GM18867 (cell line): ENCODE results near the gene KTN1.

ENCODE experiments used
- ATAC-seq: cut with Tn5 transposase; IDR thresholded peaks from one replicate; pipeline ENCODE4 v1.9.1; 2021; ENCODE audit warnings: mild to moderate bottlenecking, moderate library complexity; ENCODE audit not compliant: unreplicated experiment

KTN1 gene

GRCh38 chr14:55609681-55610080, 29.7 kb downstream of the KTN1 start:
- no peak for ATAC-seq

- ATAC-seq = no peak
Observed at GRCh38 chr14:55610713-55611370, 30.8 kb downstream of the KTN1 start.

- ATAC-seq = no peak
Observed at GRCh38 chr14:55611859-55612258, 31.9 kb downstream of the KTN1 start.

- ATAC-seq = no peak
Observed at GRCh38 chr14:55614304-55614703, 34.3 kb downstream of the KTN1 start.

- no peak for ATAC-seq
Observed at GRCh38 chr14:55620277-55620676, 40.3 kb downstream of the KTN1 start.

GRCh38 chr14:55620981-55621380, 41.0 kb downstream of the KTN1 start:
- no peak for ATAC-seq

- no peak for ATAC-seq
Observed at GRCh38 chr14:55621391-55621790, 41.4 kb downstream of the KTN1 start.

DNA sequence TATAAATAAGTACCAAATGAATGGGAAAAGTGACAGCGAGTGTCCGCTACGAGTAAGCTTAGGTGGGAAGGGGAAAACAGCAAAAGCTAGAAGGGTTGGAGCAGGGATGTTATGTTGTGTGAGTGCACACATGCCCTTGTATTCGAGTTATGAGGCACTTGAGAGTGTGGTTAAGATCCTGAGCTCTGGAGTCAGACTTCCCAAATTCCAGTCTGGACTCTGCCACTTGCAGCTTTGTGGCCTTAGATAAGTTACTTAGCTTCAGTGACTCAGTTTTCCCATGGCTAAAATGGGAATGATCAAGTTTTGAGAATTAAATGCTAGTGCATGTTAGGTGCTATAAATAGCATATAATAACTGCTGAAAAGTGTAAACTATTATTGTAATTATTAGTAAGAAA, 44.9 kb downstream of the KTN1 start:
- ATAC-seq = no peak

DNA sequence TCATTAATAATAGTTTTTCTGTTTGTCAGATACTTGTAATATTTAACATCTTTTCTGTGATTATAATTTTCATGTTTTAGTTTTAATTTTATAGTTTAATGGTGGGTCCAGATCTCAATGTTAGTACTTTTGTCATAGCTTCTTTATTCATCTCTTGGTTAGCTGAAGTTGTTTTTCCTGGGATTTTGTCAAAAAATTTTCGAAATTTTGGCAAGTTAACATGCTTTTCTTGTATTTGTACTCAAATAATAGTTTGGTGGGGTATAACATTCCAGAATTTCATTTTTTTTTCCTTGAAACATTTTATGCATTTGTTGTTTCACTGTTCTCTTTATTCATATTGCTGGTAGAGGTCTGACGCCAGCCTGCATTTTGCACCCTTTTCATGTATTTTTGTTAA, 45.5 kb downstream of the KTN1 start:
- no peak for ATAC-seq

GRCh38 chr14:55626131-55626530, 46.1 kb downstream of the KTN1 start:
- ATAC-seq = no peak

DNA sequence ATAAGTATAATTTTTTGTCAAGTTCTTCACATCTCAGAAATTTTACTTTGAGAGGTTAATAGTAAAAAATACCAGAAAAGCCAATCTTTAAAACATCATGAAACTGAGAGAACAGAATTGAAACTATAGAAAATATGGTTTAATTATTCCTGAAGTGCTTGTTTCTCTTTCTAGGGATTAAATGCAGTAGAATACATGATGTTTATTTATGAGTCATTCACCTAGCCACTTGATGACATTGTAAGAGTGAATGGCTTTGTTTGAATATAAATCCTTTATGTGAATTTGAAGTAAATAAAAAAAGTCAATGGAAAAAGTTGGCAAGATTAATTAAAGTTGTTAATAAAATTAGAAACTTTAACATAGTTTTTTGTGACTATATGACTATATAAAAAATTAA, 48.4 kb downstream of the KTN1 start:
- no peak for ATAC-seq

DNA sequence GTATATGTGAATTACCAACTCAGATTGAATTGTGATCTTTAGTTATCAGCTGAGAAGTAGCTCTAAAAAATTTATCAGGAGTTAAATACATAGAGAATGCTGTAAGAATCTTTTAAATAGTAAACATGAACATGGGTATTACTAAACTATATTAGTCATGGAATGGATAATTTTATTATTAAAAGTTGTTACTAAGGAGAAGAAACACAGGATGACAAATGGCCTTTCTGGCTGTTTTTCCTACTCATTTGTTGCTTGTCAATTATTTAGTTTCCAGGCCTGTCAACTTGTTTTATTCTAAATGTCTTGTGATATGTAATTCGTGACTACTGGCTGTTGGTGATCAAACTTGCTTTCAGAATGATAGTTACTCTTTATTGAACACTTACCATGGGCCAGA, 58.7 kb downstream of the KTN1 start:
- no peak for ATAC-seq

DNA sequence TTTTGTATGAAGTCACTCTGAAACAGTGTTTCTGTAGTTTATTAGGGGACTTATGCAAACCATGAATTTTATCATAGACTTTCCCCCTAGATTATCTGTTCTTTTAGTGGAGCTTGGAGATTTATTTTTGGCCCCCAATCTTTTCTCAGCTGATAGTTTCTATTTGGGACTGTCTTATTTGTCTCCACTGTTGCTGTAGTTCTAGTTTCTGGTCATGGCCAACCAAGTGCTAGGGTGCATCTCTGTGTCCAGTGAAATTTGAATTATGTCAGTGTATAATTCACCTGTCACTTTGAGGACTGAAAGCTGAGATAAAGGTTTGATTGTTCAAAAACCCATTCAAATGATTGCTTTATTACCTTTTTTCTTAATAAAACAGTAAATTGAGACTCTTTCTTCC, 61.3 kb downstream of the KTN1 start:
- no peak for ATAC-seq

- ATAC-seq = no peak
Observed at GRCh38 chr14:55641954-55642353, 61.9 kb downstream of the KTN1 start.

DNA sequence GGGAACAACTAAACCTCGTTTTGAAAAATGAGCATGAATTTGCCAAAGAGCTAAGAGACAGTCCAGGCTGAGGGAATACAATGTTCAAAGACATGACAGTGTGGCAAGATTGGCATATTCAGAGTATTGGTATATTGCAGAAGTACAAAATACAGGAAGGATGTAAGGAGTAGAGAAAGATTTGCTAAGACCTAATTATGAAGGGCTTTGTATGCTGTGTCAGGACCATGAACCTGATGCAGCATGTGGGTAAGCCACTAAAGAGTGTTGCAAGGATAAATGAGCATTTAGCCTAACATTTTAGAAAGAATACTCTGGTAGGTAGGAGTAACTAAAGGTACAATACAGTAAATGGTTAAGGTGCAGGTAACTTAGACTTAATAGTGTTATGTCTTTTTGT, 65.1 kb downstream of the KTN1 start:
- ATAC-seq = no peak

DNA sequence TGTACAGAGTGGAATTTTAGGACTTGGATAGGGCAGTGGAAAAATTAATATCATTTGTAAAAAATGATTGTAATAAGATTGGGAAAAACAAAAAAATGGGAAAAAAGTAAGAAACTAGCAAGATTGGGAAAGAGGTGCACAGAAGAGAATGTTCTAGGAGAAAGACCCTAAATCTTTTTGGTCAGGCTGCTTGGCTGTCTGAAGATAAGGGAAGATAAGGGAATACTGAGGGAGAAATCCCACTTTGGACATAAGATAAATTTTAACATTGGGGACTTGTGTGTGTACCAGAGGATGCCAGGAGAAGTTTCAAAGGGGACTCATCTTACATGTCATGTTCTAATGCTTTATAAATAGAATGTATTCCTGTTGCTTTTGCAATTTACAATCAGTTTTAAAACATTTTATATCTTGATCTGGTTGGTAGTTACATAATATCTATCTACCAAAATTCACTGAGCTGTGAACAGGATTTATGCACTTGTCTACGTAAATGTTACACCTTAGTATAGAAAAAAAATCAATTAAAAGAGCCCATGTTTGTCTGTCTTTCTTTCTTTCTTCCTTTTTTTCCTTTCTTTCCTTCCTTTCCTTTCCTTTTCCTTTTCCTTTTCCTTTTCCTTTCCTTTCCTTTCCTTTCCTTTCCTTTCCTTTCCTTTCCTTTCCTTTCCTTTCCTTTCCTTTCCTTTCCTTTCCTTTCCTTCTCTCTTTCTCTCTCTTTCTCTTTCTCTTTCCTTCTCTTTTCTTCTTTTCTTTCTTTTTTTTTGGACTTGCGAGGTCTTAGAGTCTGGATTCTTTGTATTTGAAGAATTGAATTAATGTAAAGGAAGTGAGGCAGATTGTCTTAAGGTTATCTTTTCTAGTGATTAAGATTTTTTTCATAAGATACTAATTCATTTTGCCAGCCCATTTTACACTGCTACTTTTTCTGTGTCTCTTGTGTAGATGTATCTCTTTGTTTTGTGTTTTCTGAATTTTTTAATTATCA, 66.1 kb downstream of the KTN1 start:
- no peak for ATAC-seq

DNA sequence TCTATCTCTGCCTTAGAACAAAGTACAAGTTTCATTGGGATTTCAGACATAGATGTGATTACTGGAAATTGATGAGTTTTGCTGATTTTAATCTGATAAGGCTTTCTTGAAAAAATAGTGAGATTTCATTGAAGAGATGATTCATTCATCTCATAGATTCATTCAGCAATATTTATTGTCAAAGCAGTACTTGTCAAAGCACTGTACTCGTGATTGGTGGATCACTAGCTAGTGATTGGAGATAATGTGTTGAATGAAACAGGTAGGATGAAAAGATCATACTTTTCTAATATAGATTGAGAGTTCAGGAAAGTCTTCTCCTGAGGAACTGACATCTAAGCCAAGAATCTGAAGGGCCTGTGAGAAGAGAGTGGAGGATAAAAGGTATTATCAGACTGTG, 71.0 kb downstream of the KTN1 start:
- ATAC-seq = no peak

DNA sequence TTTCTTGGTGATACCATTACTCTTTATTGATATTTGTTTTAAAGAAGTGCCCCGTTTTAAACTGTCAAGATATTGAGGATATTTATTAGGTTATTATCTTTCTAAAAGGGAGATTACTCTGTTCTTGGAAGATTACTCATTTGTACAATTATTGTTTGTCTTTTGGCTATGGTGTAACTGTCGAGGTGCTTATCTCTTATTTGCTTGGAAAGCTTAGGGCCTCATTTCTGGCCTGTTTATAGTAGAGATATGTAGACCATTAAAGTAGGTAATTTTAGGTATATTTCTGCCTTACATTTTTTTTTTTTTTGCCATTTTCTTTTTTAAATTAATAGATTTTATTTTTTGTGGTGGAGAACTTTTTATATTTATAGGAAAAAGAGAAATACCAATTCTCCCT, 74.2 kb downstream of the KTN1 start:
- no peak for ATAC-seq

DNA sequence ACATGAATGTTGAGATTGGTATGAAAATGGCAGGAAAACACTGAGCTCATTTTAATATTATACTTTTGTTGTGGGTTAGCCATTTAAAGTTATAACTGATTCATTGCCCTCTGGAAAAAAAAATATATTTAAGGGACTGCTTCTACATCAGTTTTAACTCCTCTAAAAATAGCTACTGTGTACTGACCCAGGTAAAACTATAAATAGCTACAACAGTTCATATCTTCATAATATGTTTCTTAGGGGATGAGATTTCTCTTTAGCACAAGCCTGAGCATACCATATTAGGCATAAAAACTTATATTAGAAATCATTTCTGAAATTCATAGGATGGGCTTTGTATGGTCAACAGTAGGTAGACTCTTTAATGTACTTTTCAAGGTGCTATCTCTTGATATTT, 81.0 kb downstream of the KTN1 start:
- no peak for ATAC-seq

- no peak for ATAC-seq
Observed at GRCh38 chr14:55662752-55663151, 82.7 kb downstream of the KTN1 start.

GRCh38 chr14:55665067-55665675, 85.2 kb downstream of the KTN1 start:
- peak; percentile 69 for ATAC-seq

DNA sequence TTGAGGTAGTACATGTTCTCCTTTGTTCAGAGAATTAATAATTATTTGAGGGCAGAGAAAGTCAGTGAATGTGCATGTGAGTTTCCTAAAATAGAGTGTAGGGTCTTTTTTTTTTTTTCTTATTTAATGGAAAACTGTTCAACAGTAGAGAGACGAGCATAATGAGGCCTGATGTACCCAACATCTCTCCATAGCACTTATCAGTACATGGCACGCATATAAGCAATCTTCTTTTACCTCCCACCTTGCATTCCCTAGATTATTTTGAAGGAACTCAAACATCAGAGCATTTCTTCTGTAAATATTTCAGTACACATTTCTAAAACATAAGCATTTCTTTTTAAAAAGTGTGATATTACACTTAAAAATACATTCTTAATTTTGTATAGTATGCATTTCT, 87.8 kb downstream of the KTN1 start:
- ATAC-seq = no peak
